DMS153 (cell line): ENCODE data around the gene RASL10B.

Experiments used
- DNase-seq: peaks from one replicate; lab custom pipeline; 2025; lab: John Stamatoyannopoulos, UW

The RASL10B gene

DNA sequence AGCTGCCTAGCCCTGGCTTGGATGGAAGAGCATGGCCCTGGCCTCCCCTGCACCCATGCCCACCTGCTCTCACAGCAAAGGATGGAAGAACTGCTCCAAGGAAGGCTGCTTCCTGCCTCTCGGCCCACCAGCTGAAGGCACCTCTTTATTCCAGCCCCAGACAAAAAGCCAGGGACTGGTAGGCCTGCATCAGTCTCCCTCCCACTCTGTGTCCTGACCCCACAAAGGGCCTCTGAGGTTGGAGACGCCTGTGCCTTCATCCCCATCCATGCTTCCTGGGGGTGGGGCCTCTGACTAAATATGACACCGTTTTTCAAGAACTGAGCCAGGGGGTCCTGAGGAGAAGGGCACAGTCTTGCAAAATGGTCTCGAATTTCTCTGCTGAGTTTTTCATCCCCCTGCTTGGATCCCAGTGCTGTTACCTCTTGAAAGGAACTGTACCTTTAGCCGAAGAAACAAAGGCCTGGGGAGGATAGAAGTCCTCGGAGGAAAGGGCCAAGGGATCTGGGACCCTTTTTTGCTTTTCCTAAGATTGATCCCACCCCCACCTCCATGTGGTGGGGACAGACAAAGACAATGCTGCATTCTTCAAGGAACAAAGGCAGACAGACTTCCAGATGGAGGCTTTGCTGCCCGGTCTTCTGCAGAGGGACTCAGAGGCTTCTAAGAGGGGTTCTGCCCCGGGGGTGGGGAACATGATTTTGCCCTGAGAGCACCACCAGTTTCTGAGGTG is 34.5 kb downstream of the RASL10B start:
- DNase-seq = no peak

- no peak for DNase-seq
These were observed 35.0 kb downstream of the RASL10B start for GRCh38 chr17:35766489-35766877.

DNA sequence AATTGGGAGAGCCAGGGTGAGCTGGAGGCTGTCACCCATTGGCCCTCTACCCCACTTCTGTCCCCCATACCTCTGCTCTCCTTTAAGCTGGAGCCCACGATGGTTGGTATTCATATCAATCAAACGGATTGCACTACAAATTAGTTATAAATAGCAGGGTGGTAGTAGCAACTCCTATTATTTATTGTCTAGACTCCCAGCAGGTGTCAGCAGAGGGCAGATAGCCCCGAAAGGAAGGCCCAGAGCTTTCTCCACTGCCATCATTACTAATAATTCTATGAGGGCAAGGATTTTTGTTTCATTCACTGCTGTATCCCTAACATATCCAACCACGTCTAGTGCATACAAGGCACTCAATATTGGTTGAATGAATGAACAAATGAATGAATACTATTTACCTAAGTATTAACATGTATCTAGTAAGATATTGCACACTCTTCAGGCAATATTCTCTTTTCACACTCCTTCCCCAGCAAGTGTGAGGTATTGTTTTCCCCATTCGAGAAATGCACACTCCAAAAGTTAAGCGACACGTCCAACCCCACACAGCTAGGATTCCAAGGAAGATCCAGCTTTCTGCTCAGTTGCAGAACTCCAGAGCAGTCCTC is 35.6 kb downstream of the RASL10B start:
- DNase-seq = no peak

DNA sequence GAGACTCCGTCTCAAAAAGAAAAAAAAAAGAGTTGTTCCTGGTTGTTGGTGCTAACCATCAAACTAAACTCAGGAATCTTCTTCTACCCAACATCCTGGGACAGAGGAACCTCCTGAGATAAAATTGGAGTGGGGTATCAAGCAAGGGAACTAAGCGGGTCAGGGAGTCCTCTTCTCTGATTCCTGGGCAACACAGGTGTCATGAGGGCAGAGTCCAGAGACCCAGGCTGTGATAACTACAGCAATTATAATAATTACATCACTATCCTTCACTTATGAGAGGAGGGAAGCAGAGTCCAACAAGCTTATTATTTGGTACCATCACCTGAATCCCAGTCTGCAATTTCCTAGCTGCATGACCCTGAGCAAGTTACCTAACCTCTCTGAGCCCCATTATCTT is 37.4 kb downstream of the RASL10B start:
- DNase-seq = no peak

DNA sequence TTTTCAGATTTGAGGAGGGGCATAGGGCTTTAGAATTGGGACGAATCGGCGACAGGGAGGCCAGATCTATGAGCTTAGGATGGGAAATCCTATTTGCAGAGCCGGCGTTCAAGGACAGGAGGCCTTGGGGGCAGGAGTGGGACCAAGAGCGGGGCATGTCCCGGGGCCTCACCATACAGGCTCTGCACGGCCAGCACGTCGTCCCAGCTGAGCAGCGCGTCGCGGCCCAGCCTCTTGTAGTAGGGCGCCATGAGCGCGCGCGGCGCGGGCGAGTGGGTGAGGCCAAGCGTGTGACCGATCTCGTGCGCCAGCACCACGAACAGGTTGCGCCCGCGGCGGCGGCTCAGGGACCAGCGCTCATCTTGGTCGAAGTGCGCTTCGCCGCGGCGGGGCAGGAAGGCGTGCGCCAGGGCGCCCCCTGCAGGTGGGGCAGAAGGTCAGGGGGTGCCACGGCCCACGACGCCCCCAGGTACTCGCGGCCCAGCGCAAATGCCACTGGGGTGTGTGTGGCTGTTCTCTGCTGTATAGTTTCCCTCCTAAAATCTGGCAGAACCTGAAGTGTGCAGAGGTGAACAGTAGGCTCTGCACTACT is 38.6 kb downstream of the RASL10B start:
- no peak for DNase-seq

DNA sequence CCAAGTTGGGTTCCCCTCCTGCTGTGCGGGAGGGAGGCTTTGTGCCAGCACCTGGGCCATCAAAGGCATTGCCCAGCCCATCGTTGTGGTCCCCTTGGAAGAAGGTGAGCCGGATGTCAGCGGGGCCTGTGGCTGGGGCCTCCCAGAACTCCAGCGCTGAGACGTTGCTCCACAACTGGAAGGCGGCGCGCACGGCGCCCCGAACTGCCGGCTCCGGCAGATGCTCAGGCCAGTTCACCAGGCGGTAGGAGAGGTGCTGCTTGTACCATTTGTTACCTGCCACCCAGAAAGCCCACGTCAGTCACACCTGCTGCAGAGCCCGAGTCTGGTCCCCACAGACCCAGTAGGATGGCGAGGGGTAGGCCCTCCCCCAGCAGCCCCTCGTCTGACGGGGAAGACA is 41.7 kb downstream of the RASL10B start:
- DNase-seq = no peak

DNA sequence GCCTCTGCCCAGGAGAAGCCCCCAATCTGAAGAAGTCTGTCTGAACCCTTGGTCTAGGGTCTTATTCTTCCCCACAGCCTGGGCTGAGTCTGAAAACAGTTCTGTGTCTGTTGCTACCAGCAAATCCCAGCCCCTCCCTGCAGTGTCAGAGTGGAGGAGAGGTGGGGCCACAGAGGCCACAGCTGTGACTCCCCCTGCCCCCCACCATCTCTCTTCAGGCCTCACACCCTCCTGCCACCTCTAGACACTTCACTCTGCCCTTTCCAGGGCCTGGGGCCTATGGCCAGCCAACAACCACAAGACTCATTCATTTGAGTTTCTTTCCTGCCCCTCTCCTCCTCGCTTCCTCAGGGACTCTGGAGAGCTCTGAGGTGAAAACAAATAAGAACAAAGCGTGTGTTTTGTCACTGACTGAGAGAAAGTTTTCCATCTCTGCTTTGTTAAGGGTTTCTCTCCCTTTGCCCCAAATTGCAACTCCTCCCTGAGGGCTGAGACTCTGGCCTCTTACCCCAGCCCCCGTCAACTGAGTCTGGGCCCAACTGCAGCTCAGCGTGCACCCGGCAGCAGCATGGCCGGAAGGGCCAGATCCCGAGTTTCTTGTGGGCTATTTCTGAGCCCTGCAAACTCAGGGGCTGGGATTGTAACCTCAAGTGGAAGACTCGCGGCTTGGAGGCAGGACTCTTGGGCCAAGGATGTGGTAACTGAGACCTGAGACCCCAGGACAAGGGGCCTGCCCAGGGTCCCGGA is 42.4 kb downstream of the RASL10B start:
- no peak for DNase-seq

DNA sequence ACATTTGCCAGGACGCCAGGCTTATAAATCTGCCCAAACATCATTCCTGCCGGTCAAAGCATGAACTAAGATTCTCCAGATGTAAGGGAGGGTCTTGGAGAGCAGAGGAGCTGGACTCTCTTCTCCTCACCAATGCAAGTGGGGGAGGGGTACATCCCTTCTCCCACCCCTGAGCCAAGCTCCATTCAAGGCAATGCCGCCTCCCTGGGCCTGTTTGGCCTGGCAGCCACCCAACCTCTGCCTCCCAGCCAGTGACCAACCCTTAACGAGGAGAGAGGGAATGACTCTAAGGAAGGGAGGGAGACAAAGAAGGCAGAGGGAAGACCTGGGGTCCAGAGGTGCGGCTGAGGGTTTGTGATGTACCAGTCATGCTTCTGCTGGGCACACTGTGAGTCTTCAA is 43.1 kb downstream of the RASL10B start:
- no peak for DNase-seq

DNA sequence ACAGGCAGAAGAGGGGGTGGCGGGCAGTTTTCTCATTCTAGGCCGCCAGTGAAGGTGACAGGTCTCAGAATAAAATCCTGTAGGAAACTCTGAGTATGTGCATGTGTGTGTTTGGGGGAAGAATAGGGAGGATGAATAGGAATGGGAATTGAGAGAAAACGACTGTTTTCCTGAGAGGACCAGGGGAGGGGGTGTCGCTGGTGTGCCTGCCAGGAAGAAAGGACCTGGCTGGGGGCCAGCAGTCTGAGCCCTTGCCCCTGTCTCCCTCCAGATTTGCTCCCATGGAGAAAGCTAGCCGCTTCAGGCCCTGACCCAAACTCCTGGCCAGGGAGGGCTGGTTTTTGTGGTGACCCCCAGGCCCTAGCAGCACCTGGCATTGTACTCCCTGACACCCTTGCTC is 43.6 kb downstream of the RASL10B start:
- no peak for DNase-seq

DNA sequence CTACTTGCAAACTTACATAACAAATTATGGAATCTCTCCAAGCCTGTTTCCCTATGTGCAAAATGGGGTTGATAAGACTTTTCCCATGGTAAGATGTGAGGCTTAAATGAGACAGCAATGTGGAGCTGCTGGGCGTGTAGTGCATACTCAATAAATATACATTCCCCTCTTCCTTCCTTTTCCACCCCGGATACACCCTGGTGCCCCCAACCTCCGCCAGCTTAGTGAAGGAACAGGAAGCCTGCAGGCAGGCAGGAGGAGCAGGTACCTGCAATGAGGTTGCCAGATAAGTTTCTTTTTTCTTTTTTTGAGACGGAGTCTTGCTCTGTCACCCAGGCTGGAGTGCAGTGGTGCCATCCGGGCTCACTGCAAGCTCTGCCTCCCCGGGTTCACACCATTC is 44.1 kb downstream of the RASL10B start:
- no peak for DNase-seq

- DNase-seq = no peak
These were observed 47.3 kb downstream of the RASL10B start for GRCh38 chr17:35778641-35779196.

DNA sequence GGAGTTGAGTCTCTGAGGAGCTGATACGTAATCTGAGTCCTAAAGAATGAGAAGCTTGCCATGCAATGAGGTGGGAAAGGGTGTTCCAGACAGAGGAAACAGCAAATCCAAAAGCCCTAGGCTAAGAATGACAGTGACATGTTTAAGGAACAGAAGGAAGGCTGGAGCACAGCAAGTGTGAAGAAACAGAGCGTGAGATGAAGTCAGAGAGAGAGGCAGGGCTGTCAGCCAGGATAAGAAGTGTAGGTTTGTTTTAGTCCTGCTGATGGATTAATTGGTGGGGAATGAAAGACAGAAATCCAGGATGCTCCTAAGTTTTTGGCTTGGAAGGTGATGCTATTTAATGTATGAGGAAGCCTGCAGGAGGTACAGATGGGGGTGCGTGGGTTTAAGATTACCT is 49.5 kb downstream of the RASL10B start:
- DNase-seq = no peak

DNA sequence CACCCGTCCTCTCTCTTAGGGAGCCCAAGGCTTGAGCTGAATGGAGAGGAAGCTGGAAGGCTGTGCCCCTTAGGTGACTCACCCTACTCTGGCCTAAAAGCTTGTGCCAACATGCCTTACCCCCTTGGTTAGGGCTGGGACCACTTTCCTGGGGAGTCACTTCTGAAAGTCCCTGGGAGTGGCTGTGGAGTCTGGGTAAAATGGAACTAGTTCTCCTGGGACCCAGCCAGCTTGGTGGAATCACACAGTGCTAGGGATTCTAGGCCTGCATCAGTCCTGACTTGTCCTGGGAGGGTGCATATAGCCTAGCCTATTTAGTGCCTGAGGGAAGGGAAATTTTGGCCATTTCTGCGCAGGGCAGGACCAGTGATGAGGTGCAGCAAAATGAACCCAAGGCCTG is 53.5 kb downstream of the RASL10B start:
- no peak for DNase-seq

DNA sequence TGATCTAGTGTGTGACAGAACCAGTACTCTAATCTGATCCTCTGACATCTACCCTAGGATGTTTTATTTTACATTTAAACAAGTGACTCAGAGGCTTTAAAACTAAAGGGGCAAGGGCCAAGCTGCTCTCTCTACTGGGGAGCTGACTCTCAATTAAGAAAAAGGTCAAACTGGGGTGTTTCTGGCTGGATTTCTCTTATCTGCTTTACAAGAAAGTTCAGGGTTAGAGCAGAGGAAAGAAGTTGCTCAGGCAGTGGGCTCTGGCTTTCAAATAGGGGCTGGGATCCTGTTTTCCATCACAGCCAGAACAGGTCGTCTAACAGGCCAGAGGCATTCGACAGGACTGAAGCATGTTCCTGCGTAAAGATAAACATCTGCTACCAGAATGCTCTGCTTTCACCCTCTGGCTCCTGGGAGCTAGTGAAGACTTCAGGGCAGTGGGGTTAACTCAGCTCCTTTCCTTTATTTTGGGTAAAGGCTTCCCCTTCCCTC is 55.5 kb downstream of the RASL10B start:
- DNase-seq = no peak

DNA sequence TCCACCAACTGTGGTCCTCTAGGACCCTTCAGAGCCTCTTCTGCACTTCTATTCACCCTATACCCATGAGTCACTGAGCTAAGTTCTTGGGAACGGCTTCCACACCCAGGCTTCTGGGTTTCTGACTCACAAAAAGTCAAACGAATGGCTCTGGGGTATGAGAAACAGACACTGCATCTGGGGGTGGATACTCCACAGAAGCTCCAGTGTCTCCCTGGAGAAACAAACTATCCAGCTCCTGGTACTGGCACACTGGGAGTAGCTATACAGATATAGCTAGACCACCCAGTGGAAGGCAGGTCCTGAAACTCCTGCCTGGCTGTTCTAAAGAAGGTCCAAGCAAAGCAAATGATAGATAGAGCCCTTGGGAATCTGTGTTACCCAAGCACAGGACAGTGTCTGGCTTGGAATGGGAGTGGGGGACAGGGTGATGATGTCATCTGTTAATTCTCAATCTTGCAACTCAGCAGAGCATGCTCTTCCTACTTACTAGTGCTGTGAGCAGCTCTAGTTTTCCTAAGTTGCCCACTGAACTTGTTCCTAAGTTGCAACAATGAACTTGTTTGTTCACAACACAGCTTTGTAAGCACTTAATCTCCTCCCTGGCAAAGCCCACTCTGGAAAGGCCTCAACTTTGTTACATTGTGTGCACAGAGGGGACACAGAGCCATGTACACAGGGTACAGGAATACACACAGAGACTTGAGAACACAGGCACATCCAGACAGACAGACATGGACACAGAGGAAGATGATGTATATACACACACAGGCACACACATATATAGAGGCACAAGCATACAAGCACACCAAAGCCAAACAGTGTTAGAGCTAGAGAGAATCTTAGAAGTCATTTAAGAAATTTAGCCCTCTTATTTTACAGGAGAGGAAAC is 57.3 kb downstream of the RASL10B start:
- DNase-seq = no peak

DNA sequence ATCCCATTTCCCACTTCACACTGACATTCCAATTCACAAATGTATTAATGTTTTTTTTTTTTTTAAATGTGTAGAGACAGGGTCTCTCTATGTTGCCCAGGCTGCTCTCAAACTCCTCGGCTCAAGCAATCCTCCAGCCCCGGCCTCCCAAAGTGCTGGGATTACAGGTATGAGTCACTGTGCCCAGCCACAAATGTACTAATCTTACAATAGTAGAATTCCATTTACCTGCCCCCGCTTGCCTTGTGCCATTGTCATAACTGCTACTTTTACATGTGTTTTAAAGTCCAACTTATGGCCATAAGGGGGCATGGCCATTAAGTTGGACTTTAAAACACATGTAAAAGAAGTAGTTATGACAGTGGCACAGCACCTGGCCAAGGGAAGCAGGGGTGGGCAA is 59.4 kb downstream of the RASL10B start:
- no peak for DNase-seq

- no peak for DNase-seq
These were observed 60.4 kb downstream of the RASL10B start for GRCh38 chr17:35791681-35792350.
